B cell (primary cell): Measurements from ENCODE around the gene NEGR1. TPM values are rescaled to one million over a fixed set of nuclear protein-coding genes. Genes with fewer than 3 reads are reported as not detected.

Experiments used
- ATAC-seq: fragments of 200-7000 bp; cut with Tn5 transposase; one replicate; pipeline ENCODE4 v1.10.0; 2021; ENCODE audit warnings: low read depth, mild to moderate bottlenecking, moderate number of reproducible peaks, moderate library complexity
- CTCF ChIA-PET: fragments of 350-600 bp; sonication (Branson Sonifier 250); formaldehyde crosslinking; loops from one replicate; lab custom pipeline; 2021; ENCODE audit warnings: antibody characterized with exemption, inconsistent platforms; lab: Charles Lee
- POLR2A ChIA-PET: fragments of 350-600 bp; sonication (Branson Sonifier 250); formaldehyde crosslinking; loops from one replicate; lab custom pipeline; 2021; ENCODE audit warnings: antibody characterized with exemption; lab: Charles Lee
- DNase-seq: peaks from one replicate; pipeline ENCODE4 v3.0.0; 2013
- H2AFZ ChIP-seq: 2 replicates; pipeline ENCODE4 v1.6.1; 2012; ENCODE audit warnings: mild to moderate bottlenecking, low read depth, low read length; ENCODE audit not compliant: insufficient read depth, poor library complexity, severe bottlenecking
- H3K27ac ChIP-seq, 2 donors: 1 replicate in 1 of 2; 2 replicates in 1 of 2; pipeline ENCODE4 v1.5.1; 2012 to 2013; ENCODE audit warnings: low read length in 2 of 2, mild to moderate bottlenecking in 2 of 2, moderate library complexity in 1 of 2
- H3K27me3 ChIP-seq, 4 experiments: fragments of 200-600 bp in 1 of 4; sonication (generic) in 1 of 4; replicated peaks in 1 of 4; 1 replicate in 2 of 4; 2 replicates in 2 of 4; pipeline versions ENCODE4 v1.6.1 to v1.7.0; 2013 to 2016; ENCODE audit warnings: low read length in 3 of 4, mild to moderate bottlenecking in 2 of 4, mixed read lengths in 1 of 4, moderate library complexity in 1 of 4; ENCODE audit not compliant: insufficient read depth in 4 of 4, control insufficient read depth in 3 of 4; ENCODE audit errors: control extremely low read depth in 1 of 4
- H3K36me3 ChIP-seq, 2 experiments: replicated peaks in 1 of 2; 1 replicate in 1 of 2; 2 replicates in 1 of 2; pipeline versions ENCODE4 v1.6.1 to v1.7.1; 2013; ENCODE audit warnings: low read length in 1 of 2; ENCODE audit not compliant: insufficient read depth in 2 of 2, control insufficient read depth in 1 of 2; ENCODE audit errors: control extremely low read depth in 1 of 2, extremely low read depth in 1 of 2
- H3K4me1 ChIP-seq, 2 donors: fragments of 200-600 bp in 1 of 2; sonication (generic) in 1 of 2; 1 replicate in 1 of 2; 2 replicates in 1 of 2; pipeline versions ENCODE4 v1.5.1 to v1.6.1; 2013 to 2017; ENCODE audit warnings: low read length in 2 of 2; ENCODE audit not compliant: control insufficient read depth in 2 of 2, insufficient read depth in 2 of 2
- H3K4me2 ChIP-seq: replicated peaks from 2 replicates; pipeline ENCODE3; 2012; ENCODE audit warnings: mild to moderate bottlenecking, low read depth, low read length; ENCODE audit not compliant: poor library complexity, severe bottlenecking
- H3K4me3 ChIP-seq, 5 experiments: fragments of 200-600 bp in 1 of 5; sonication (generic) in 1 of 5; 1 replicate in 3 of 5; 2 replicates in 2 of 5; pipeline versions ENCODE4 v1.5.1 to v1.7.0; 2011 to 2016; ENCODE audit warnings: low read length in 4 of 5, mild to moderate bottlenecking in 4 of 5, low read depth in 2 of 5, control low read depth in 1 of 5, moderate library complexity in 1 of 5; ENCODE audit not compliant: insufficient read depth in 1 of 5; ENCODE audit errors: control extremely low read depth in 1 of 5, extremely low read depth in 1 of 5
- H3K79me2 ChIP-seq: fragments of 200-600 bp; sonication (generic); one replicate; pipeline ENCODE4 v1.6.0; 2016; ENCODE audit warnings: low read length; ENCODE audit not compliant: control insufficient read depth, insufficient read depth
- H3K9ac ChIP-seq: fragments of 200-600 bp; sonication (generic); 2 replicates; pipeline ENCODE4 v1.6.1; 2017; ENCODE audit warnings: mild to moderate bottlenecking, low read length, moderate library complexity
- H3K9me3 ChIP-seq, 3 donors: one replicate each; pipeline versions ENCODE4 v1.6.1 to v1.7.1; 2013; ENCODE audit warnings: low read length in 2 of 3; ENCODE audit not compliant: control insufficient read depth in 2 of 3, insufficient read depth in 1 of 3; ENCODE audit errors: control extremely low read depth in 1 of 3
- H4K20me1 ChIP-seq: 2 replicates; pipeline ENCODE4 v1.6.0; 2012; ENCODE audit warnings: mild to moderate bottlenecking, low read length; ENCODE audit not compliant: insufficient read depth, control insufficient read depth, poor library complexity, severe bottlenecking
- H3K27ac Mint-ChIP-seq: one replicate; pipeline ENCODE4 v1.8.0; 2021; ENCODE audit warnings: mixed read lengths
- H3K27me3 Mint-ChIP-seq: one replicate; pipeline ENCODE4 v1.8.0; 2021; ENCODE audit warnings: mixed read lengths
- H3K4me1 Mint-ChIP-seq: one replicate; pipeline ENCODE4 v1.8.0; 2021; ENCODE audit warnings: mixed read lengths
- H3K4me3 Mint-ChIP-seq: one replicate; pipeline ENCODE4 v1.8.0; 2021; ENCODE audit warnings: mixed read lengths
- H3K9me3 Mint-ChIP-seq: one replicate; pipeline ENCODE4 v1.8.0; 2022; ENCODE audit warnings: mixed read lengths; ENCODE audit not compliant: insufficient read depth
- CTCF ChIP-seq: fragments of 200-600 bp; IDR thresholded peaks from one replicate; pipeline ENCODE4 v1.8.0; 2022; ENCODE audit warnings: antibody characterized with exemption, mild to moderate bottlenecking
- EZH2 ChIP-seq: IDR thresholded peaks from 2 replicates; pipeline ENCODE4 v1.6.1; 2012; ENCODE audit warnings: borderline replicate concordance, low read depth, mild to moderate bottlenecking, moderate library complexity, low read length; ENCODE audit not compliant: insufficient read depth, poor library complexity, severe bottlenecking
- WGBS: methylation state at CpG from one replicate; pipeline ENCODE4 v1.1.5; 2013; ENCODE audit warnings: missing lambda C conversion rate; ENCODE audit not compliant: insufficient coverage; 5-methylcytosine and 5-hydroxymethylcytosine counted together
- intact Hi-C: fragments of 100-400 bp; cut with micrococcal nuclease; formaldehyde crosslinking; loops from one replicate; pipeline ENCODE4 v1.10.0; 2022
- polyA plus RNA-seq: library from polyadenylated mRNA; depleted of rRNA; stranded (reverse); fragments of >200 nt; gene quantifications from 2 replicates; pipeline ENCODE4 v1.2.3, GENCODE V29; 2012
- total RNA-seq, 2 donors: library from RNA; stranded (reverse); fragments of 120-200 nt in 1 of 2; gene quantifications; 1 replicate in 1 of 2; 2 replicates in 1 of 2; pipeline versions ENCODE4 v1.2.3 to v1.2.4, GENCODE V29; 2013 to 2022

Gene NEGR1
- total and polyA plus RNA-seq, 2 donors (not counting 1 experiment from before 2014, with no cell fraction given) = 0.01 TPM; not detected in 1

GRCh38 chr1:71600023-71600422, 682.3 kb downstream of the NEGR1 start:
- Mint-ChIP-seq H3K4me3 (no peak overlapping the region), H3K9me3 (peaks cover 8% of the 10 kb centered on the region), H3K27ac (no peak overlapping the region), H3K27me3 (no peaks in the 10 kb centered on the region), H3K4me1 (peaks cover 22% of the 10 kb centered on the region)
- Histone ChIP-seq H3K27me3 (no peaks in the 10 kb centered on the region), H4K20me1 (no peaks in the 10 kb centered on the region), H3K9me3 (no peaks in the 10 kb centered on the region), H3K36me3 (no peaks in the 10 kb centered on the region), H3K4me1 (peaks cover 4 to 14% of the 10 kb centered on the region in 2 donors), H3K4me2 (no peak overlapping the region), H3K79me2 (no peaks in the 10 kb centered on the region), H3K27ac (no peak overlapping the region), H3K4me3 (no peak overlapping the region), H2AFZ (no peak overlapping the region), H3K9ac (no peak overlapping the region)
- ATAC-seq (no peak), DNase-seq (no peak)
- POLR2A ChIA-PET = no interaction called here
- TF ChIP-seq CTCF (no peak), EZH2 (no peak)
- CTCF ChIA-PET = no interaction called here
- WGBS = 80% methylated on average over 1 of the region's 2 CpGs
- intact Hi-C loops = no loop called here

- Mint-ChIP-seq H3K27me3 (no peaks in the 10 kb centered on the region), H3K4me1 (peaks cover 22% of the 10 kb centered on the region), H3K9me3 (peaks cover 8% of the 10 kb centered on the region), H3K4me3 (no peak overlapping the region), H3K27ac (no peak overlapping the region)
- no peaks in the 10 kb centered on the region for H3K27me3 ChIP-seq
- no peaks in the 10 kb centered on the region for H3K36me3 ChIP-seq
- CTCF ChIA-PET = no interaction called here
- no peak overlapping the region for H3K4me3 ChIP-seq
- POLR2A ChIA-PET = no interaction called here
- H3K4me1 ChIP-seq = peaks cover 4 to 14% of the 10 kb centered on the region in 2 donors
- WGBS = no CpG with 5 or more reads among the region's 1 CpG
- ATAC-seq (no peak), DNase-seq (no peak)
- H3K27ac ChIP-seq = no peak overlapping the region
- TF ChIP-seq CTCF (no peak), EZH2 (no peak)
- no peaks in the 10 kb centered on the region for H3K79me2 ChIP-seq
- no peak overlapping the region for H3K4me2 ChIP-seq
- no peaks in the 10 kb centered on the region for H3K9me3 ChIP-seq
- H4K20me1 ChIP-seq = no peaks in the 10 kb centered on the region
- no peak overlapping the region for H2AFZ ChIP-seq
- intact Hi-C loops = no loop called here
- no peak overlapping the region for H3K9ac ChIP-seq
Observed at GRCh38 chr1:71599306-71599705, 683.0 kb downstream of the NEGR1 start.
